ENCODE measurements around the gene DLGAP1. TPM values are rescaled to one million over a fixed set of nuclear protein-coding genes. Genes with fewer than 3 reads are reported as not detected.
A peak's percentile ranks its signal among the peaks of the same experiment; 100 is the strongest.

DLGAP1 gene
- total and polyA plus RNA-seq, 3 experiments from 2014 or later, result 0.07 to 0.46 TPM; not detected in 1

DNA sequence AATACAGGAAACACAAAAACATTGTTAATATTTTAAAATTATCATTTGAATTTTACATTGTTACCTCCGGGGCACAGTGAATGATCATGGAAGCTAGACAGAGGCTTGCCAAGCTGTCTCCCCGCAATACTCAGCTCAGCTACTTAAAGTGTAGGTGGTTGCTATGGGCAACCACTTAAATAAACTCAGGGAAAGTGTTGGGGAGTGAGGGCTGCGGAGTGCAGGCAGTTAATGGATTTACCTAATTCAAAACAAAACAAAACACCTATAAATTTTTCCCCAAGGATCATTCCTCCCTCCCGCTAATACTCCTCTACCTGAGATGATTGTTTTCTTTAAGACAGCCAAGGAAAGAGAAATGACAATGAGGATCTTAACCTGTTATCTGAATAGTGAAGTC, 655.6 kb downstream of the DLGAP1 start:
- no peak overlapping the region for H3K27ac Mint-ChIP-seq
- Histone ChIP-seq H3K27me3 (ENCODE audit: insufficient read depth, low read length, poor library complexity, severe bottlenecking) (no peaks in the 10 kb centered on the region), H3K9me3 (ENCODE audit: low read length) (no peaks in the 10 kb centered on the region), H3K4me3 (ENCODE audit: low read length) (no peak overlapping the region), H3K4me1 (ENCODE audit: insufficient read depth, low read length) (no peaks in the 10 kb centered on the region), H3K36me3 (ENCODE audit: insufficient read depth, low read length) (no peaks in the 10 kb centered on the region), H3K27ac (ENCODE audit: low read depth, low read length) (no peak overlapping the region)
- no peaks in the 10 kb centered on the region for H3K36me3 Mint-ChIP-seq
- H3K4me1 Mint-ChIP-seq, result no peaks in the 10 kb centered on the region
- POLR2A ChIA-PET, result no interaction called here
- H3K27me3 Mint-ChIP-seq, result peaks cover 7 to 25% of the 10 kb centered on the region in 2 donors
- no peaks in the 10 kb centered on the region for H3K9me3 Mint-ChIP-seq
- CTCF ChIA-PET, result no interaction called here
- no peak overlapping the region for H3K4me3 Mint-ChIP-seq
- DNase-seq, result no peak

GRCh38 chr18:3798032-3798431, 657.1 kb downstream of the DLGAP1 start:
- ChIA-PET POLR2A (no interaction called here), CTCF (no interaction called here)
- Mint-ChIP-seq H3K27ac (no peak overlapping the region), H3K4me3 (no peak overlapping the region), H3K4me1 (no peaks in the 10 kb centered on the region), H3K36me3 (no peaks in the 10 kb centered on the region), H3K27me3 (peaks cover 8 to 29% of the 10 kb centered on the region in 2 donors), H3K9me3 (no peaks in the 10 kb centered on the region)
- no peaks in the 10 kb centered on the region for H3K27me3 ChIP-seq (ENCODE audit: insufficient read depth, low read length, poor library complexity, severe bottlenecking)
- H3K4me3 ChIP-seq (ENCODE audit: low read length), result no peak overlapping the region
- H3K27ac ChIP-seq (ENCODE audit: low read depth, low read length), result no peak overlapping the region
- H3K36me3 ChIP-seq (ENCODE audit: insufficient read depth, low read length), result no peaks in the 10 kb centered on the region
- no peaks in the 10 kb centered on the region for H3K4me1 ChIP-seq (ENCODE audit: insufficient read depth, low read length)
- no peaks in the 10 kb centered on the region for H3K9me3 ChIP-seq (ENCODE audit: low read length)
- no peak for DNase-seq

DNA sequence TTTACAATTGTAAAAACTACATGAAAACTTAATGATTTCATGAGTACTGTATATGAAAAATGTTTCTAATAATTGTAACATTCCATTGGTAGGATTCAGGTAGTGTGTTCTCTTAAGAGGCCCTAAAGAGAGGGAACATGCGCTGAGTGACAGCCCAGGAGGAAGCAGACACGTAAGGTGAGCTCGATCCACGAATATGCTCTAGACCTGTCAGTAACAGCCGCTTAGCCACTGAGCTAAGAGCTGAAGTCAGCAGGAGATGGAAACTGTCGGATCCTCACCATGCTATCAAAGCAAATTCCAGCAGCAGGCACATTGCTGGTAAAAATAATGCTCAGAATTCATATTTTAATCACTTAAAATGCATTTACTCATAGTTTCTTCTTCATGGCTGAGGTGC, 658.7 kb downstream of the DLGAP1 start:
- Mint-ChIP-seq H3K27me3 (peaks cover 8 to 27% of the 10 kb centered on the region in 2 donors), H3K27ac (no peak overlapping the region), H3K36me3 (no peaks in the 10 kb centered on the region), H3K4me1 (no peaks in the 10 kb centered on the region), H3K4me3 (no peak overlapping the region), H3K9me3 (no peaks in the 10 kb centered on the region)
- POLR2A ChIA-PET, result no interaction called here
- Histone ChIP-seq H3K36me3 (ENCODE audit: insufficient read depth, low read length) (no peaks in the 10 kb centered on the region), H3K27ac (ENCODE audit: low read depth, low read length) (no peak overlapping the region), H3K9me3 (ENCODE audit: low read length) (no peaks in the 10 kb centered on the region), H3K4me1 (ENCODE audit: insufficient read depth, low read length) (no peaks in the 10 kb centered on the region), H3K27me3 (ENCODE audit: insufficient read depth, low read length, poor library complexity, severe bottlenecking) (no peaks in the 10 kb centered on the region), H3K4me3 (ENCODE audit: low read length) (no peak overlapping the region)
- no peak for DNase-seq
- CTCF ChIA-PET, result no interaction called here

DNA sequence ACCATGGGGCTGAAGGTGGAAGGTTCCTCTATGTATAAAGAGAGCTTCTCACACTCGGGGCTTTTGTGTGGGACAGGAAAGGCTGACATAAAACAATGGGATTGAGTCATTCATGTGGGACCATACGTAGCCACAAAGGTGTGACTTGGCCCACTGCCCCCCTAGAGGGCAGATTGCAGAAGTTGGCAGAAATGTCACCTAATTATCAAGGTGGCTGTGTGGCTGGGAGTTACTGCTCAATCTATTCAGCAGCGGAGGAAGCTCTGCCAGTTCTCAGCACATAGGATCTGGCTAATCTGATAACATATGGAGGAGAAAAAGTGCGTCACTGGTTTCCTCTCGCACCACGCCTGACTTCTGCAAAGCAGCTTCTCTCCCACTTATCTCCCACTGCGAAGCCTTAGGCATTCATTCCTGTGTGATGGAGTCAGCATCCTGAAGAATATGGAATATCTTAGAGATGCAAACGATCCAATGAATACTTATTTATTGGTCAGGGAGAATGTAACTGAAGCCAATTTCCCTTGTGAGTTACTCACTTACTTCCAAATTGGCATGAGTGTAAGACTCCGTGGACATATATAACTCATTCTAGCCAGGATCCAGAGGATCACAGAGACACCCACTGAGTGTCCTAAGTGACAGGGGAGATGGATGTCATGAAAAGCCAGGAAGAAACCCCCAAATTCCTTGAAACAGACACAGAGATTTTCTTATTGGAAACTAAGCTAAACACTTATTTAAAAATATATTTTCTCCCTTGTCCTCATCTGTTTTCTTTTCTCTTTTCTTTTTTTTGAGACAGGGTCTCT, 660.4 kb downstream of the DLGAP1 start:
- H3K4me3 ChIP-seq (ENCODE audit: low read length), result no peak overlapping the region

DNA sequence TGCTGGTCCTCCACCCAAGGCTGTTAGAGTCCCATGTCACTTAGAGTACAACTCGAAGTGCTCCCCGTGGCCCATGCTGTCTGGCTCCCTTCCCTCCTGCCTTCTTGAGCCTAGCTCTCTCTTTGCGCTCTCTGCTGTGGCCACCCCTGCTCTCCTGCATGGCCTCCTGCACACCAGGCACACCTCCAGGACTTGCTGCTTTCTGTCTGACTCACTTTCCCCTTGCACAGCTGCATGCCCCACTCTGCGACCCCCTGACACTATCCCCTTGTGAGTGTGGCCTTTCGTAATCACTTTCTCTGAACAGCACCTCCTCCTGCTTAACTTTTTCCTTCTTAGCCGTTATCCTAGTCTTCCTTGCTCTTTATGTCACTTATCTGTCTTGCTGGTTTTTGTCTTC, 661.6 kb downstream of the DLGAP1 start:
- Histone ChIP-seq H3K9me3 (ENCODE audit: low read length) (no peaks in the 10 kb centered on the region), H3K27me3 (ENCODE audit: insufficient read depth, low read length, poor library complexity, severe bottlenecking) (no peaks in the 10 kb centered on the region), H3K27ac (ENCODE audit: low read depth, low read length) (no peak overlapping the region), H3K4me3 (ENCODE audit: low read length) (no peak overlapping the region), H3K36me3 (ENCODE audit: insufficient read depth, low read length) (no peaks in the 10 kb centered on the region), H3K4me1 (ENCODE audit: insufficient read depth, low read length) (no peaks in the 10 kb centered on the region)
- H3K9me3 Mint-ChIP-seq, result no peaks in the 10 kb centered on the region
- ChIA-PET POLR2A (no interaction called here), CTCF (no interaction called here)
- H3K4me1 Mint-ChIP-seq, result no peaks in the 10 kb centered on the region
- no peaks in the 10 kb centered on the region for H3K36me3 Mint-ChIP-seq
- H3K4me3 Mint-ChIP-seq, result no peak overlapping the region
- no peak for DNase-seq
- H3K27ac Mint-ChIP-seq, result no peak overlapping the region
- peaks cover 8 to 29% of the 10 kb centered on the region in 2 donors for H3K27me3 Mint-ChIP-seq

More for the DNA sequence above, 660.4 kb downstream of the DLGAP1 start:
- H3K27me3 Mint-ChIP-seq, result peaks cover 8 to 21% of the 10 kb centered on the region in 2 donors
- H3K4me1 ChIP-seq (ENCODE audit: insufficient read depth, low read length), result no peaks in the 10 kb centered on the region
- no peaks in the 10 kb centered on the region for H3K27me3 ChIP-seq (ENCODE audit: insufficient read depth, low read length, poor library complexity, severe bottlenecking)
- ChIA-PET CTCF (no interaction called here), POLR2A (no interaction called here)
- no peaks in the 10 kb centered on the region for H3K9me3 ChIP-seq (ENCODE audit: low read length)
- peak overlapping the region in 1 of 8 donors; percentile 51 for H3K27ac Mint-ChIP-seq
- no peaks in the 10 kb centered on the region for H3K9me3 Mint-ChIP-seq
- no peak overlapping the region for H3K4me3 Mint-ChIP-seq
- no peak for DNase-seq
- H3K36me3 ChIP-seq (ENCODE audit: insufficient read depth, low read length), result no peaks in the 10 kb centered on the region
- no peak overlapping the region for H3K27ac ChIP-seq (ENCODE audit: low read depth, low read length)
- H3K36me3 Mint-ChIP-seq, result no peaks in the 10 kb centered on the region
- no peaks in the 10 kb centered on the region for H3K4me1 Mint-ChIP-seq

DNA sequence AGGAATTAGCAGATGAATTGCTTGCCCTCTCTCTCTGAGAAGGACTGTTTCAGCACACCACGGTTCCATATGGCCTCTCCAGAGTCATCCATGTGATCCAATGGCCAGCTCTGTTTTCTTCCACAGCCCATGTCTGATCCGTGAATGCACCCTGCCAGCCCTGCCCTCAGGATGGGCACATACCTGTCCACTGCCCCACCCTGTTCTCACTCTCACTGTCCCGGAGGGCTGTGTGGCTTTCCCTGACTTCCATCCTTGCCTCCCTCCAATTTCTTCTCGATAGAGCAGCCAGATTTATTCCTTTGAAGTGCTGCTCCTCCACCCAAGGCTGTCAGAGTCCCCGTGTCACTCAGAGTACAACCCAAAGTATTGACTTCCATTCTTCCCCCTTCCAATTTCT, 662.0 kb downstream of the DLGAP1 start:
- Histone ChIP-seq H3K4me1 (ENCODE audit: insufficient read depth, low read length) (no peaks in the 10 kb centered on the region), H3K27ac (ENCODE audit: low read depth, low read length) (no peak overlapping the region), H3K27me3 (ENCODE audit: insufficient read depth, low read length, poor library complexity, severe bottlenecking) (no peaks in the 10 kb centered on the region), H3K4me3 (ENCODE audit: low read length) (no peak overlapping the region), H3K36me3 (ENCODE audit: insufficient read depth, low read length) (no peaks in the 10 kb centered on the region), H3K9me3 (ENCODE audit: low read length) (no peaks in the 10 kb centered on the region)
- no peaks in the 10 kb centered on the region for H3K36me3 Mint-ChIP-seq
- no peak overlapping the region for H3K4me3 Mint-ChIP-seq
- ChIA-PET POLR2A (no interaction called here), CTCF (interaction anchor here (1.0 kb wide), 1 partner anchor 21 kb away, joined by 4 read pairs; no protein-coding TSS in a partner anchor)
- peaks cover 8 to 29% of the 10 kb centered on the region in 2 donors for H3K27me3 Mint-ChIP-seq
- H3K4me1 Mint-ChIP-seq, result no peaks in the 10 kb centered on the region
- no peak overlapping the region for H3K27ac Mint-ChIP-seq
- DNase-seq, result no peak
- no peaks in the 10 kb centered on the region for H3K9me3 Mint-ChIP-seq

GRCh38 chr18:3792711-3793110, 662.4 kb downstream of the DLGAP1 start:
- H3K4me1 ChIP-seq (ENCODE audit: insufficient read depth, low read length), result no peaks in the 10 kb centered on the region
- H3K27ac ChIP-seq (ENCODE audit: low read depth, low read length), result no peak overlapping the region
- no peaks in the 10 kb centered on the region for H3K4me1 Mint-ChIP-seq
- no peak overlapping the region for H3K4me3 ChIP-seq (ENCODE audit: low read length)
- DNase-seq, result no peak
- no peak overlapping the region for H3K27ac Mint-ChIP-seq
- H3K9me3 Mint-ChIP-seq, result no peaks in the 10 kb centered on the region
- peaks cover 8 to 31% of the 10 kb centered on the region in 2 donors for H3K27me3 Mint-ChIP-seq
- no peak overlapping the region for H3K4me3 Mint-ChIP-seq
- no peaks in the 10 kb centered on the region for H3K36me3 ChIP-seq (ENCODE audit: insufficient read depth, low read length)
- H3K9me3 ChIP-seq (ENCODE audit: low read length), result no peaks in the 10 kb centered on the region
- ChIA-PET POLR2A (no interaction called here), CTCF (interaction anchor here (1.0 kb wide), 1 partner anchor 21 kb away, joined by 4 read pairs; no protein-coding TSS in a partner anchor)
- H3K36me3 Mint-ChIP-seq, result no peaks in the 10 kb centered on the region
- H3K27me3 ChIP-seq (ENCODE audit: insufficient read depth, low read length, poor library complexity, severe bottlenecking), result no peaks in the 10 kb centered on the region

GRCh38 chr18:3791238-3791637, 663.9 kb downstream of the DLGAP1 start:
- ChIA-PET POLR2A (no interaction called here), CTCF (no interaction called here)
- H3K27me3 Mint-ChIP-seq, result peaks cover 9 to 40% of the 10 kb centered on the region in 2 donors
- no peaks in the 10 kb centered on the region for H3K36me3 Mint-ChIP-seq
- H3K27ac Mint-ChIP-seq, result no peak overlapping the region
- H3K9me3 Mint-ChIP-seq, result no peaks in the 10 kb centered on the region
- DNase-seq, result no peak
- Histone ChIP-seq H3K4me3 (ENCODE audit: low read length) (no peak overlapping the region), H3K4me1 (ENCODE audit: insufficient read depth, low read length) (no peaks in the 10 kb centered on the region), H3K36me3 (ENCODE audit: insufficient read depth, low read length) (no peaks in the 10 kb centered on the region), H3K27me3 (ENCODE audit: insufficient read depth, low read length, poor library complexity, severe bottlenecking) (no peaks in the 10 kb centered on the region), H3K9me3 (ENCODE audit: low read length) (no peaks in the 10 kb centered on the region), H3K27ac (ENCODE audit: low read depth, low read length) (no peak overlapping the region)
- no peaks in the 10 kb centered on the region for H3K4me1 Mint-ChIP-seq
- H3K4me3 Mint-ChIP-seq, result no peak overlapping the region

All from CD8-positive, alpha-beta memory T cell (primary cell).